ENCODE measurements around the gene LYPLA2.
"Not testable (repeated sequence)": the region's sequence is repeated elsewhere in the genome, so short reads cannot be mapped to it uniquely, and the experiment has no call there.

- not testable (repeated sequence) for TF ChIP-seq EZH2 (IDR thresholded peaks at IDR 0.05; ENCODE audit: insufficient read depth, poor library complexity, severe bottlenecking); EZH2phosphoT487 (IDR thresholded peaks at IDR 0.05; ENCODE audit: insufficient read depth, low read depth)
Measured at GRCh38 chr1:23794732-23795182, 3.8 kb downstream of the LYPLA2 start.

All from GM23248 (cell line).